HTR-8/SVneo (cell line): ENCODE results near the gene NSUN4.
"Not testable (repeated sequence)": the region's sequence is repeated elsewhere in the genome, so short reads cannot be mapped to it uniquely, and the experiment has no call there.

ENCODE experiments used
- DNase-seq: peaks from one replicate; pipeline ENCODE4 v3.0.0; 2011; ENCODE audit warnings: low spot score, mixed read lengths; ENCODE audit not compliant: insufficient read length
- FAIRE-seq: peaks from 2 replicates; lab custom pipeline; 2011; peaks lifted over from hg19 to GRCh38; lab: Jason Lieb, UNC

Gene NSUN4

GRCh38 chr1:46325285-46326076 lies 15.1 kb upstream of the NSUN4 start:
- not testable (repeated sequence) for DNase-seq, FAIRE-seq

DNA sequence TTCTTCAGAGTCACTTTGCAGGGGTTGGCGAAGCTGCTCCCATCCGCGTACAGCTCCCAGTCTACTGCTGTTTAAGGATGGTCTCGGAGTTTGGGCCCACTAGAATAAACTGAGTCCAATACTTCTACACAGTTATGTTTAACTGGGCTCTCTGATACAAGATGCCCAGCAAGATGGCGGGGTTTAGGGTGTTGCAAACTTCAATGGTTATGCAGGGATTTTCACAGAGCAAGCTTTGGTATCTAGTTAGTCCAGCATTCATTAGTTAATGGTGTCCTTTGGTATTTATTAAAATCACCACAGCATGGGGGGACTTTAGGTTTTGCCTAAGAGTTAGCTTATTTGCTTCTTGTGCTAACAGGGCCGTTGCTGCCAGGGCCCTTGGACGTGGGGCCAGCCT lies 12.4 kb upstream of the NSUN4 start:
- not testable (repeated sequence) for DNase-seq, FAIRE-seq

- not testable (repeated sequence) for DNase-seq, FAIRE-seq
These were observed 10.8 kb upstream of the NSUN4 start for GRCh38 chr1:46329807-46330206.

DNA sequence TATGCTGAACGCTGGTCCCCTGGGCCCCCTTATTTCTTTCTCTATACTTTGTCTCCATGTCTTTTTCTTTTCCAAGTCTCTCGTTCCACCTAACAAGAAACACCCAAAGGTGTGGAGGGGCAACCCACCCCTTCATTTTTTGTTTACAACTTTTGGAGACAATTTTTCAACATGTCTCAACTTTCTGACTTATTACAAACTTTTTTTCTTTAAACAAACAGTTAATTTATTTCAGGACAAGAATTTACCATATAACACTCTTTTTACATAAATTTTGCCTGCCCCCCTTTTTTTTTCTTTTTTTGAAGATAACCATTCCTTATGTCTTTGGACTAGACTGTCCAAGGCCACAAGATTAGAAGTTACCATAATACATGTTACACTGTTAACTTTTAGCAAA lies 10.2 kb upstream of the NSUN4 start:
- DNase-seq, FAIRE-seq: not testable (repeated sequence)

DNA sequence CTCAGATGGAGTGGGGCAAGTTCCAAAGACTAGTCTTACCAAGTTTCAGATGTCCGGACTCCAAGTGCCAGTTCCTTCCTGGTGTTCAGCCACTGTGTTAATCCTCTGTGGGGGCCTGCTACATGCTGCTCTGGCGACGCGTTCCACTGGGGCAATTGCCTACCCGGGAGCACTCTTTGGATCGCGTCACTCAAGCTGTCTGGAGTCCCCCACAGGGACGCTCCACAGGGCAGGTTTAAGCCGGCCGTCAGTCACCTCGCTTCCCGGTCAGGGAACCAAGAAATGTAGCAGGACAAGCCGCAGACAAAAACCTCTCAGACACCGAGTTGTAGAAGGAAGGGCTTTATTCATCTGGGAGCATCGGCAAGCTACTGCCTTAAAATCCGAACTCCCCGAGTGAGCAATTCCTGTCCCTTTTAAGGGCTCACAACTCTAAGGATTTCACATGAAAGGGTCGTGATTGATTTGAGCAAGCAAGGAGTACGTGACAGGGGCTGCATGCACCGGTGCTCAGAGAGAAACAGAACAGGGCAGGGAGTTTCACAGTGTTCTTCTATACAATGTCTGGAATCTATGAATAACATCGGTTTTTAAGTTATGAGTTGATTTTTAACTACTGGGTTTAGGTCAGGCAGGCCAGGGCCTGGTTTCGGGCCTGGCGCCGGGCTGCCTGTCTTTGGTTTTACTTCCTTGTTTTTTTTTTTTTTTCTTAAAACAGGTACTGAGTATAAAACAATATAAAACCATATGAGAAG lies 8.6 kb upstream of the NSUN4 start:
- FAIRE-seq, DNase-seq: not testable (repeated sequence)

DNA sequence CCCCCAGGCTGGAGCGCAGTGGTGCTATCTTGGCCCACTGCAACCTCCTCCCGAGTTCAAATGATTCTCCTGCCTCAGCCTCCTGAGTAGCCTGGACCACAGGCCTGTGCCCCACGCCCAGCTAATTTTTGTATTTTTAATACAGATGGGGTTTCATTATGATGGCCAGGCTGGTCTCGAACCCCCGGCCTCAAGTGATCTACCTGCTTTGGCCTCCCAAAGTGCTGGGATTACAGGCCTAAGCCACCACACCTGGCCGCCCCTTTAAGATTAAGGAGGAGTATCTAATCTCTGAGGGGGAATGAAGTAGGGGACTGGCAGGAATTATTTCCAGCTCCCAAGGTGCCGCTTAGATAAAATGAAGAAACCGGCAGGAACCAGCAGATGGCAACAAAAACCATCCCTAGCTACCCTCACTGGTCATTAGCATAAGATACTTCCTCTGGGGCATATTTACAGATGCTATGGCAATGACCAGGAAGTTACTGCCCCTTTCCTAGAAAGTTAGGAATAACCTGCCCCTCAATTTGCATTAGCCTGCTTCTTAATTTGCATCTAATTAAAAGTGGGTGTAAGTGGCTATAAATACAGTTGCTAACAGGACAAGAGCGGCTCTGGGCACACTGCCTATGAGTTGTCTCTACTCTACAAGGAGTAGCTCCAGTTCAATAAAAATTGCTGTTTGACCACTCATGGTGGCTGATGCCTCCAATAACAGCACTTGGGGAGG lies 7.1 kb upstream of the NSUN4 start:
- DNase-seq (peak; percentile 54), FAIRE-seq (no peak)

DNA sequence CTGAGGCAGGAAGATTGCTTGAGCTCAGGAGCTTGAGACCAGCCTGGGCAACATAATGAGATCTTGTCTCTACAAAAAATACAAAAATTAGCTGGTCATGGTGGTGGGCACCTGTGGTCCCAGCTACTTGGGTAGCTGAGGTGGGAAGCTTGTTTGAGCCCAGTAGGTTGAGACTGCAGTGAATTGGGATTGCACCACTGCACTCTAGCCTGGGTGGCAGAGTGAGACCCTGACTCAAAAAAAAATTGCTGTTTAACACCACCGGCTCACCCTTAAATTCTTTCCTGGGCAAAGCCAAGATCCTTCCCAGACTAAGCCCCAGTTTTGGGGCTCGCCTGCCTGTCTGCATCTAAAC lies 6.6 kb upstream of the NSUN4 start:
- no peak for FAIRE-seq
- no peak for DNase-seq

- DNase-seq (no peak), FAIRE-seq (no peak)
These were observed 5.5 kb upstream of the NSUN4 start for GRCh38 chr1:46335081-46335480.

DNA sequence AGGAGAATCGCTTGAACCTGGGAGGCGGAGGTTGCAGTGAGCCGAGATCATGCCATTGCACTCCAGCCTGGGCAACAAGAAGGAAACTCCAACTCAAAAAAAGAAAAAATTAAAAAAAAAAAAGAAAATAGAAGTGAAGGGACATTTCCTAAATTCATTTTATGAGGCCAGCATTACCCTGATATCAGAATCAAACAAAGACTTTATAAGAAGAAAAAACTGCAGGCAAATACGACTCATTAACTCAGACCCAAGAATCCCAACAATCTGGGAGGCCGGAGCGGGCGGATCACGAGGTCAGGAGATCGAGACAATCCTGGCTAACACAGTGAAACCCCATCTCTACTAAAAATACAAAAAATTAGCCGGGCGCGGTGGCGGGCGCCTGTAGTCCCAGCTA lies 3.2 kb upstream of the NSUN4 start:
- not testable (repeated sequence) for FAIRE-seq, DNase-seq

DNA sequence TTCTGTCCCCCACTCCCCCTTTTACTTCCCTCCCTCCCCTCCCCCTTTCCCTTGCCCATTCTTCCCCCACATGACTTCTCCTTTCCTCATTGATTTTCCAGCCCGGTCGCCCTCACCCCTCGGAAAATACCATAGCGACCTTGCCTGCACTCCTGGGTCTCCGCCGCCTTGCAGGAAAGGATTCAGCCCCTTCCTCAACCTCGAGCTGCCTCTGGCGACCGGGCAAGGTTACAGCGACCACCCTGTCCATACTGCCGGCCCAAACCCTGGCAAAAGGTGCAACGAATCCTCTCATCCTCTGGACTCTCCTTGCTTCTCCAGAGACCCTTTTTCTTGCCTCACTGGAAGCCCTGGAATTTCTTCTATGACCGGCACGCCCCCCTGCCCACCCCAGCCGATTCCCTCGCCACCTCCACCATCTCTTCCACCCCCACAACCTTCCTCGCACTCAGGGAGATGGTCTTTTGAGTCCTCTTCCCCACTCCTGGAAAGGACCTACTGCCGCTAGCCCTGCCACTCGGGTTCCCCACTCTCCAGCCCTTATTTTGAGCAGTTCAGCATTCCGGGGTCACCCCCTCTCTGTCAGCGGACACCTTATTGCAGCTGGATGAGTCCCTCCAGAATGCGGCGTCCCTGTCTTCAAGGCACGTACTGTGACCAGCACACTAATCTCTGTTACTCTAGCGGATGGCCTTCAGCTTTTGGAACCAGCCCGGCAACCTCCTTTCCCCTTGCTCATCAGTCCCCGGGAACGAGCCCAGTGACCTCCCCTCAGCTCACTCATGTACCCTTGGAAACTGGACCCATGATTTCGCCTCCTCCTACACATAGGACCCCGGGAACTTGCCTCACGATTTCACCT lies 846 bp downstream of the NSUN4 start:
- no peak for FAIRE-seq
- DNase-seq: no peak

DNA sequence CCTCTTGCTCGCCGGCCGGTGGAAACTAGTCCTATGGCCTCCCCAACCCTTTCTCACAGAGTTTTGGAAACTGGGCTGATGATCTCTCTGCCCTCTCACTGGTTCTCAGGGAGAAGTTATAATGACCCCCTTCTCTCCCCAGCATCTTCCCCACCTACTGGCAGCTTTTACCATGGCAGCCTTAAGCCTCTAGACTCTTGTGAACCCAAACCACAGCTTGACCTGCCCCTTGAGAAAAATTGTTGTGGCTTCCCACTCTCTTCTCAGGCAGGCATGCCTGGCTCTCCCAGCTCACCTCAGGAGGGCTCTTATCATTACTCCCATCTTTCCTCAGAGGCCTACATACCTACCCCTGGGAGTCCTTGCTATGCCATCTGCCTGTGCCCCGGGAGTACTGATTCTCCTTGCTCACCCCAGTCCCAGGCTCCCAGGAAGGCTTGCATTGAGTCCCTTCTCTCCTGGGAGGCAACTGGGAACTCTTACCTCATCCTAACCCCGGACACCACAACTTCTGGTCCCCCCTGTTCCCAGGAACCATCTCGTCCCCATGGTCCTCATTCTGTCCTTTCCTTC lies 1.6 kb downstream of the NSUN4 start:
- DNase-seq: no peak
- FAIRE-seq: no peak

- FAIRE-seq (no peak), DNase-seq (no peak)
These were observed 2.2 kb downstream of the NSUN4 start for GRCh38 chr1:46342677-46343350.

DNA sequence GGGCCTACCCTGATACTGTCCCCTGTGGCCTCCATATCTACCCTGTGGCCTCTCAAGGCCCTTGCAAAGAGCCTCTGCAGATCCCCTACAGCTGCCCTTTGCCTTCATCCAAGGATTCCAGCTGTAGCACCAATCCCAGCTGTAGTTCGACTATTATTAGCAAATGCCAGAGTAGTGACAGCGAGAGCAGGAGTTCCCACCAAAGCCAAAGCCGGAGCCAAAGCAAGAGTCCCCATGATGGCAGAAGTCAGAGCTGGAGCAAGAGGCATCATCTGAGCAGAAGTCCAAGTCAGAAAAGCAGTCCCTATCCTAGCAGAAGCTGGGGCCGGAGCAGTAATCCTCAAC lies 2.7 kb downstream of the NSUN4 start:
- DNase-seq: no peak
- FAIRE-seq: no peak

DNA sequence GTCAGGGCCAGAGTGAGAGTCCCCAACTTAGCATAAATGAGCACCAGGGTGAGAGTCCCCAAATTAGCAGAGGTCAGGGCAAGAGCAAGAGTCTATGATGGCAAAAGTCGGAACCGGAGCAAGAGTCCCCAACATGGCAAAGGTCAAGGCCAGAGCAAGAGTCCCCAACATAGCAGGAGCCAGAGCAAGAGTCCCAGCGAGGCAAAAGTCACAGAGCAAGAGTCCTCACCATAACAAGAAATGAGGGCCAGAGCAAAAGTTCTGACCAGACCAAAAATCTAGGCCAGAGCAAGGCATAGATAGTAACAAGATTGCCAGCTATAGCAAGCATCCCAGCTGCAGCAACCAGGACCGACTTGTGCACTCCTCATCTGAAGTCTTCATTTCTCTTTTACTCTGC lies 3.1 kb downstream of the NSUN4 start:
- FAIRE-seq (no peak), DNase-seq (no peak)

DNA sequence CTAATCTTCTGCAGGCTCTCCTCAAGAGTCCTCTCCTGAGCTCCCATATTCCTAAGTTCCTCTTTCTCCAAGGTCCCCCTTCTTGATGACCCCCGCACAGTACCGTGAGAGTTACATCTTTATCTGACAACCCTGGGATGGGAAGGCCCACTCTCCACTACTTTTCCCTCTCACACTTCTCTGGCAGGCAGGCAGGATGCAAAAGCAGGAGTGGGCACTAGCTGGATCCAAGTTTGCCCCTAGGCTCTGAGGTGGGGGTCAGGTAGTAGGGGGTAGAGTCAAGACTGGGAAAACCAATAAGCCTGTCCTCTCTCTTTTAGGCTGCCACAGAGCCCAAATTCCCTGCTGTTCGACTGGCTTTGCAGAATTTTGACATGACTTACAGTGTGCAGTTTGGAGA lies 3.9 kb downstream of the NSUN4 start:
- DNase-seq (no peak), FAIRE-seq (no peak)

GRCh38 chr1:46345281-46345680 lies 4.7 kb downstream of the NSUN4 start:
- FAIRE-seq: no peak
- no peak for DNase-seq

DNA sequence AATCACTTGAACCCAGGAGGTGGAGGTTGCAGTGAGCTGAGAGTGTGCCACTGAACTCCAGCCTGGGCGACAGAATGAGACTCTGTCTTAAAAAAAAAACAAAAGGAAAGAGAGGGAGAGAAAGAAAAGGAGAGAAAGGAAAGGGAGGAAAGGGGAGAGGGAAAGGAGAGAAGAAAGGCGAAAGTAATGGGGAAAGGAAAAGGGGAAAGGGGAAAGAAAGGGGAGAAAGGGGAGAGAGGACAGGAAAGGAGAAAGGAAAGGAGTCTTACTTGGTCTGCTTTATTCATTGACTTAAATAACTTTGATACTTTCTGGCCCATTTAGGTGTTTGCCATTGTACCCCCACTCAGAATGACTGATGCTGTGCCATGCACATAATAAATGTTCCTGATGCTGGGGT lies 11.8 kb downstream of the NSUN4 start:
- FAIRE-seq: no peak
- no peak for DNase-seq

- FAIRE-seq, DNase-seq: not testable (repeated sequence)
These were observed 15.3 kb downstream of the NSUN4 start for GRCh38 chr1:46355920-46356319.

GRCh38 chr1:46362158-46362557 lies 21.6 kb downstream of the NSUN4 start:
- no peak for FAIRE-seq
- DNase-seq: no peak
